ENCODE data around the gene RFX7.

DNA sequence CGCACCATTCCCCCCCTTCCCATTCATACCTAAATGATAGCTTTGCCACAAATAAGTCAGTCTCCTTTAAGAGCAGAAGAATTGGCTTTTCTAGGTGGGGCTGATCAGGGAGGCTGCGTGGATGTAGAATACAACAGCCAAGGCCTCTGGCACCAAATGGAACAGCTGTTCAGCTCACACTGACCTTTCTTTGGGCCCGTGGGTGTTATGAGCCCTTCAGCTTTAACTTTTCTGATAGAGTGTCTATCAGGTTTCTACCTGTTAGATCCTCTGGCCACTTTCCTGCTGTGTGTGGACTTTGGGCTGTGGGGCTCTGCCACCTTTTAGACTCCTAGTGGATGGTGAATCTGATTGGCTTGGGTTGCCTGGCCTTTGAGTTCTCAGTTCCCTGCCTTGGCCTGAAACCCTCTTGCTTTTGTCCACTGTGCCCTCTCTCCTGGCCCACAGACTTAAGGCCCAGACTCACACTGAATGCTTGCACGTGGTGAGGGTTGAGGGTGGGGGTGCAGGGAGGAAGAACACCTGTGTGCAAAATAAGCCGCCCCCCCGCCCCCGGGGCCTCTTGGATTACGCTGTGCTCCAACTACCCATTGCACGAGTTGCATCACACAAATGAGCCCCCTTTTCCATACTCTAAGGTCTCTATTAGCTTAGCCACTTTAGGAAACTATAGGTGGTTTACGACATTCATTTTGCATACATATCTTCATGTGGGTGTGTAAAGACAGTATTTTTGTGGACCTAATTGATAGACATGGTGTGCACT is 1.3 kb upstream of the RFX7 start:
- TF ChIP-seq, protein P1, sequence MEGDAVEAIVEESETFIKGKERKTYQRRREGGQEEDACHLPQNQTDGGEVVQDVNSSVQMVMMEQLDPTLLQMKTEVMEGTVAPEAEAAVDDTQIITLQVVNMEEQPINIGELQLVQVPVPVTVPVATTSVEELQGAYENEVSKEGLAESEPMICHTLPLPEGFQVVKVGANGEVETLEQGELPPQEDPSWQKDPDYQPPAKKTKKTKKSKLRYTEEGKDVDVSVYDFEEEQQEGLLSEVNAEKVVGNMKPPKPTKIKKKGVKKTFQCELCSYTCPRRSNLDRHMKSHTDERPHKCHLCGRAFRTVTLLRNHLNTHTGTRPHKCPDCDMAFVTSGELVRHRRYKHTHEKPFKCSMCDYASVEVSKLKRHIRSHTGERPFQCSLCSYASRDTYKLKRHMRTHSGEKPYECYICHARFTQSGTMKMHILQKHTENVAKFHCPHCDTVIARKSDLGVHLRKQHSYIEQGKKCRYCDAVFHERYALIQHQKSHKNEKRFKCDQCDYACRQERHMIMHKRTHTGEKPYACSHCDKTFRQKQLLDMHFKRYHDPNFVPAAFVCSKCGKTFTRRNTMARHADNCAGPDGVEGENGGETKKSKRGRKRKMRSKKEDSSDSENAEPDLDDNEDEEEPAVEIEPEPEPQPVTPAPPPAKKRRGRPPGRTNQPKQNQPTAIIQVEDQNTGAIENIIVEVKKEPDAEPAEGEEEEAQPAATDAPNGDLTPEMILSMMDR (IDR thresholded peaks at IDR 0.05; ENCODE audit: low read depth, low read length, poor library complexity, severe bottlenecking) = no peak
- TF ChIP-seq EZH2phosphoT487 (IDR thresholded peaks at IDR 0.05; ENCODE audit: borderline replicate concordance, low read length) = no peak

Measured in DOHH2 (cell line).